ENCODE data around the gene RSPH3.

The RSPH3 gene

GRCh38 chr6:158947284-158947683 lies 52.7 kb downstream of the RSPH3 start:
- H3K4me2 ChIP-seq (ENCODE audit: low read length): peak overlapping the region; percentile 10; the same call in 1 of the 2 replicates
- H3F3A ChIP-seq (ENCODE audit: insufficient read depth, low read length): no peaks in the 10 kb centered on the region
- H3K27me3 ChIP-seq (ENCODE audit: insufficient read depth, low read length): no peaks in the 10 kb centered on the region
- no peaks in the 10 kb centered on the region for H3K9me2 ChIP-seq (ENCODE audit: low read depth, low read length)
- 0 out of 2 replicates have a peak, but pooled peaks cover 2% of the 10 kb centered on the region for H3K9me3 ChIP-seq (ENCODE audit: low read length)
- H4K20me1 ChIP-seq (ENCODE audit: insufficient read depth, low read length): no peaks in the 10 kb centered on the region
- no peaks in the 10 kb centered on the region for H3K36me3 ChIP-seq (ENCODE audit: insufficient read depth, low read length)
- peaks cover 7% of the 10 kb centered on the region for H3K4me1 ChIP-seq (ENCODE audit: insufficient read depth, low read length, severe bottlenecking)
- no peaks in the 10 kb centered on the region for H3K79me2 ChIP-seq (ENCODE audit: insufficient read depth, low read length)
- H3K4me3 ChIP-seq (ENCODE audit: low read depth, low read length, poor library complexity, severe bottlenecking): no peak overlapping the region
- no peak overlapping the region for H2AFZ ChIP-seq (ENCODE audit: low read length)
- no peak overlapping the region for H3K9ac ChIP-seq (ENCODE audit: low read length)
- H3K27ac ChIP-seq (ENCODE audit: low read depth, low read length, poor library complexity, severe bottlenecking): no peak overlapping the region
- TF ChIP-seq CTCF (IDR thresholded peaks at IDR 0.05; ENCODE audit: low read length): no peak

GRCh38 chr6:158943380-158944032 lies 56.5 kb downstream of the RSPH3 start:
- TF ChIP-seq EZH2 (IDR thresholded peaks at IDR 0.05; ENCODE audit: borderline replicate concordance, low read length) (no peak), CTCF (IDR thresholded peaks at IDR 0.05; ENCODE audit: low read length) (no peak)
- Histone ChIP-seq H3F3A (ENCODE audit: insufficient read depth, low read length) (no peaks in the 10 kb centered on the region), H3K79me2 (ENCODE audit: insufficient read depth, low read length) (no peaks in the 10 kb centered on the region), H3K9me3 (ENCODE audit: low read length) (0 out of 2 replicates have a peak, but pooled peaks cover 2% of the 10 kb centered on the region), H4K20me1 (ENCODE audit: insufficient read depth, low read length) (no peaks in the 10 kb centered on the region), H3K9me2 (ENCODE audit: low read depth, low read length) (no peaks in the 10 kb centered on the region), H2AFZ (ENCODE audit: low read length) (no peak overlapping the region), H3K27ac (ENCODE audit: low read depth, low read length, poor library complexity, severe bottlenecking) (no peak overlapping the region), H3K36me3 (ENCODE audit: insufficient read depth, low read length) (no peaks in the 10 kb centered on the region), H3K4me3 (ENCODE audit: low read depth, low read length, poor library complexity, severe bottlenecking) (no peak overlapping the region), H3K27me3 (ENCODE audit: insufficient read depth, low read length) (no peaks in the 10 kb centered on the region), H3K4me2 (ENCODE audit: low read length) (no peak overlapping the region), H3K9ac (ENCODE audit: low read length) (no peak overlapping the region), H3K4me1 (ENCODE audit: insufficient read depth, low read length, severe bottlenecking) (peaks cover 21% of the 10 kb centered on the region)

GRCh38 chr6:158942349-158942748 lies 57.7 kb downstream of the RSPH3 start:
- Histone ChIP-seq H3K4me1 (ENCODE audit: insufficient read depth, low read length, severe bottlenecking) (peaks cover 26% of the 10 kb centered on the region), H3K9ac (ENCODE audit: low read length) (no peak overlapping the region), H3K36me3 (ENCODE audit: insufficient read depth, low read length) (no peaks in the 10 kb centered on the region), H3K27ac (ENCODE audit: low read depth, low read length, poor library complexity, severe bottlenecking) (no peak overlapping the region), H3K9me3 (ENCODE audit: low read length) (0 out of 2 replicates have a peak, but pooled peaks cover 2% of the 10 kb centered on the region), H3K79me2 (ENCODE audit: insufficient read depth, low read length) (no peaks in the 10 kb centered on the region), H3K4me3 (ENCODE audit: low read depth, low read length, poor library complexity, severe bottlenecking) (no peak overlapping the region), H3F3A (ENCODE audit: insufficient read depth, low read length) (no peaks in the 10 kb centered on the region), H4K20me1 (ENCODE audit: insufficient read depth, low read length) (no peaks in the 10 kb centered on the region), H3K4me2 (ENCODE audit: low read length) (no peak overlapping the region), H2AFZ (ENCODE audit: low read length) (no peak overlapping the region), H3K27me3 (ENCODE audit: insufficient read depth, low read length) (no peaks in the 10 kb centered on the region), H3K9me2 (ENCODE audit: low read depth, low read length) (no peaks in the 10 kb centered on the region)
- TF ChIP-seq CTCF (IDR thresholded peaks at IDR 0.05; ENCODE audit: low read length): no peak
- no peak for TF ChIP-seq EZH2 (IDR thresholded peaks at IDR 0.05; ENCODE audit: borderline replicate concordance, low read length)
